ENCODE measurements around the gene LENEP.
A peak's percentile ranks its signal among the peaks of the same experiment; 100 is the strongest.

LENEP gene

GRCh38 chr1:154993572-154994268 lies at the start of gene LENEP:
Gene LENEP (plus strand): TSS chr1:154993586. CDS start chr1:154993608, 22 bp downstream.
- DNase-seq: no peak

DNA sequence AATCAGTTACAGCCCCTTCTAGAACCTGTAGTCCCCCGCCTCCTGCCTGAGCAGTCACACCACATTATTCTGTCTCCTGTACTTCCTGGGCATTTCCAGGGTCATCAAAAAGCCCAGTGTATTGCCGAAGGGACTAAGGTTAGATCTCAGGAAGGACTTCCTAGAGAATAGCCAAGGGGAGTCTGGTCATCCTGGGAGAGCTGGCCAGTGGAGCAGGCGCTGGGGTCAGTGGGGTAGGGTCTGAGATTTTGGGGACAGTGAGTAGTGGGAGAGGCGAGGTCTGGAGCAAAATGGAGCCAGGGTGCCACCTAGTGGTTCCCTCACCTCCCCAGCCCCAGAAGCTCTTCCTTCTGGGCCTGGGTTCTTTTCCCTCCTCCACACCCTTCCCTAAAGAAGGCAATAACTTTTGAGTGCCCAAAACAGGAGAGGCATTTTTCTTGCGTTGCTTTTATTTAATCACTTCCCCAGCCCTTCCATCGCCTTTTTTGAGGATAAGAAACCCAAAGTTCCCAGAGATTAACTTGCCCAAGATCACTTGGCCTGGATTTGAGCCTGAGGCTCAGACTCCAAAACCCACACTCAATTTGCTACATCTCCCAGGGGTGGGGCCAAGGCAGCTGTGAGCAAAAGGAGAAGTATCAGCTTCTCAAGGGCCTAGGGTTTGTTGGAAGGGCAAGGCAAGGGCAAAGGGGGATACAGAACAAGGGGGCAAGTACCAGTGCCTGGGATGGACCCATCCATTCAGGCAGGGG lies 49.6 kb upstream of the LENEP start:
- DNase-seq: peak in 11 of 51 donors; percentile 9 to 30 (median 18)

DNA sequence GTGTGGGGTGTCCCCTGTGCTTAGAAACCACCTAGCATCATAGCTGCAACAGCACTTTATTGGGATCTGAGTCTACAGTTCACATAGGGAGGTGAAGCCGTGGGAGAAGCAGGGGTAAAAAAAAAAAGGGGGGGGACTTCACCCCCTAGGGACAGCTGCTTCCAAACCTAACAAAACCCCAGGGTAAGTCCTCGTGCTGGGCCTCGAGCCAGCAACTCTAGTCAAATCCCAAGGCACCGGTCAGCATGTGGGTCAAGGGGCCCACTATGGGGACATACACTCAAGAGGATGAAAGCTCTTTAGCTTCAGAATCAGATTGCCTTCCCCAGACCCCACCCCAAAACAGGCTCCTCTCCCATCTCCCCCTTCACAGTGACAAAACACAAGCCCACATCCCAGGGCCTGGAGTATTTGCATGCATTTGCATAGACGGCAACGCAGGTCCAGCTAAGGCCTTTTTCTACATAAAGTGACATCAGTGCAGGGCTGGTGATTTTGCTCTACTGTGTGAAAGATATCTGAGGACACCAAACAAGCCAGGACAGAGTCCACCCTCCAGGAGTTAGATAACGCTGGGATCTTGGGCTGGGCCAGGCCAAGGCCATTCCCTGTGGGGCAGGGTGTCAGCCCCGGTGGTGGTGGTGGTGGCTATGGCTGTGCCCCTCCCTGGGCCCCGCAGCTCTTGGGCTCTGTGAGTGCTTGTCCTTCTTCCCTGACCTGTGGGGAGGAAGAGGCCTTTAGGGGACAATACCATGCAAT lies 48.8 kb upstream of the LENEP start:
- DNase-seq: no peak

GRCh38 chr1:154945160-154945961 lies 48.0 kb upstream of the LENEP start:
- DNase-seq: no peak

DNA sequence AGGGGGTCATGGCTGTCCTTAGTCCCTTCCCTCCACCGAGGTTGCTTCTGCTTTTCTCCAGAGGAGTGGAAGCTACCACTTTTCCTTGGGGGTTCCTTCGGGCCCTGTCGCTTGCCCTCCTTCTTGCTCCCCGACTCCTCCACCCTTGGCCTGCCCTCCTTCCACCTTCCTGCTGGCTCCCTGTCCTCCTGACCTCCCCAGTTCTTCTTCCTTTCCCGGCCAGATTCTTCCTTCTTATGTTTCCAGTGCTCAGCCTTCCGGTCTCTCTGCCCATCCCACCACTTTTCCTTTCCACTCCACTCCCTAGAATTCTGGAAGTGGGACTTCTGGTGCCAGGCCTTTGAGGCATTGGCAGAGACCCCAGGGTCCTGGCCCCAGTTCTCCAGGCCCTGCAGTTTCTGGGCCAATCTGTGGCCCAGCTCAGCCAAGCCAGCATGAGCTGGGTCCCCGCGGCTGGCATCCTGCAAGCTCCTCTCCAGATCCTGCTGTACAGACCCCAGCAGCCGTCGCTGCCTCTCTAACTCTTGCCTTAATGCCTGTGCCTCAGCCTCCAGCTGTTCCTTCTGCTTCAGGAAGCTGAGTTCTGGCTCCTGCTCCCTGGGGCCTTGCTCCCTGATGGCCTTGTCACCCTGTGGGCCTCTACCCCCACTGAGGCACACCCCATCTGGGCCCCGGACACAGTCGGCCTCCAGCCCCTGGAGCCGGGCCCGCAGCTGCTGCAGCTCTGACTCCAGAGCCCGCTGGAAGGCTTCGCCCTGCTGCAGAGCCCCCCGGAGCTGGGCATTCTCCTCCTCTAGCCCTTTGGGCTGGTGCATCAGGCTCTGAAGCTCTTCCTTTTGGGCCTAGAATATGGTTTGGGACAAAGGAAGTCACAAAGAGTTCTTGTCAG lies 47.2 kb upstream of the LENEP start:
- DNase-seq: peak in 18 of 51 donors; percentile 9 to 58 (median 32)

DNA sequence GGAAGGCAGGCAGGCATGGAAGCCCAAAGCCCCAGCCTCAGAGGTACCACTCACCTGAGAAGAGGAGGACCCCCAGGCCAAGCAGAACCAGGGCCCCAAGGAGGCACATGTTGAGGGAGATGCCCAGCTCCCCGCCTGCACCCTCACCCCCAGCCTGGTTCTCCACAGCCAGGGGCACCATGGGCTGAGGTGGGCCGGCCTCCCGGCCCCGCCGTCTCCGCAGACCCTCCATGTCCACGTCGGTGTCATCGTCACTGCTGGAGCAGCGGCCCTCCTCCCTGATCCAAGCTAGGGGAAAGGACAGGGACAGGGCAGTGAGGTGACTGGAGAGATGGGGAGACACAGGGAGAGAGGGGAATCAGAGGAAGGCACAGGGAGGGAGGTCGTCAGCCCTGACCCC lies 45.3 kb upstream of the LENEP start:
- no peak for DNase-seq

GRCh38 chr1:154951901-154952657 lies 41.3 kb upstream of the LENEP start:
- DNase-seq: peak in 1 of 51 donors; percentile 13

DNA sequence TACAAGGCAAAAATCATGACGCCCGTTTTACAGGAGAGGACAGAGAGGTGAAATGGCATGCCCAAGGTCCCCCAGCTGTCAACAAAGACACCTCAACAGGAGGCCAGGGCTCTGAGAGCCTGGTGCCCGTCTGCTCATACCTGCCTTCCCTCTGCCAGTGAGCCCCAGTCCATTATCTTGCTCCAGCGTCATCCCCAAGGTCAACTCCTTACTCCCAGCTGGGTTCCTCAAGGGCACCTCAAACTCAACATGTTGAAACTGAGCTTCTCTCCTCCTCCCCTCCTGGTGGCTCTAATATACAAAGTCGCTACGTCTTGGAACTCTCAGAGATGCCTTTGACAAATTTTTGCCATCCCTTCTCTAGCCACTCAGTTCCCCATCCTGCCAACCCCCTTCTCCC lies 40.7 kb upstream of the LENEP start:
- DNase-seq: no peak

DNA sequence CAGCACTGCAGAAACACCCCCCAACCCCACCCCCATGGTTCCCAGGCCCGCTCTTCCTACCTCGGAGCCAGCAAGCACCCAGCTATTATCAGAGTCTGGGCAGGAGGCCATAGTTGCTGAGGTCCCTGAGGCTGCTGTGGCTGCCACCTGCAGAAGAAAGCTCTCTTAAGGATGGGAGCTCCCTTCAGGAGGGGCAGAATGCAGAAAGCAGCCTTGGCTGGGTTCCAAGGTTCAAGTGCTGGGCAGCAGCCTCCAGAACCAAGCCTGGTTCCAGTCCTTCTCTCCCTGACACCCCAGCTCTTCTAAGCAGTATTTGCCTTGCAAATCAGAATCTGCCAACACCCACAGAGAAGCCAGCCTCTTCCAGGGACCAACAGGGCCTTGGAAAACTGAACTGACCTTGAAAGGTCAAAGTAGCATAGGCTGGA lies 39.8 kb upstream of the LENEP start:
- DNase-seq: peak in 13 of 51 donors; percentile 12 to 55 (median 29)

GRCh38 chr1:154954541-154954940 lies 38.8 kb upstream of the LENEP start:
- no peak for DNase-seq

DNA sequence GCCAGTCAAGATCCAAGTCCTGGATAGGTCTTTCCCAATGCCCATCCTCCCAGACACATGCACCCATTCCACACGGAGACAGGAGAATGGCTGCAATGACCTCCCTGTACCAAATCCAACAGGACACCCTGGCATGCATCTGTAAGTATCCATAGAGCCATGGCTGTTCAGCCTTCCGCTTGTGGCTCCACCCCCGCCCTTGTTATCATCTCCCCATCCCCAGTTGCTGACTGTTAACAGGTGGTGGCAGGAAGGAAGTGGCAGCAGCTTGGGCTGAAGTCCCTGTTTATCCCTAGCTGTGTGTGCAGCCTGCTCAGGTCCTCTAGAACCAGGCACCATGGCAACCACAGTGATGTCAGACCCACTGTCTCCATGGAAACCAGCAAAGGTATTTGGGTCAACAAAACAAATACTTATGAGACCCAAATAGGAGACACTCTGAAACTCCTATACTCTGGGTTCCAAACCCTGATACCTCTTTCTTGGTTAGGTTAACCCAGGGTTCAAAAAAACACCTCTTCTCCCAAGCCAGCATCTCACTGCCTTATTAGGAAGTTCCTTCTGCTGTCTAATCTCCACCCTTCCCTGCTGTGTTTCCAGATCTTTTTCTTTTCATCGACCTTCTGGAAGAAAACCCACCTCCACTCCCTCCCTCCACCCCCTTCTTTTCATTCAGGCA lies 38.2 kb upstream of the LENEP start:
- peak in 37 of 51 donors; percentile 20 to 88 (median 57) for DNase-seq

GRCh38 chr1:154955718-154956543 lies 37.5 kb upstream of the LENEP start, which contains the start of gene PBXIP1:
Gene PBXIP1 (minus strand): TSS chr1:154956099. CDS start chr1:154953721, 2,378 bp downstream.
- peak in 48 of 51 donors; percentile 18 to 93 (median 70) for DNase-seq

- DNase-seq: peak in 30 of 51 donors; percentile 8 to 78 (median 40)
Observed at GRCh38 chr1:154956544-154956941, 36.8 kb upstream of the LENEP start.

GRCh38 chr1:154957091-154957657 lies 36.2 kb upstream of the LENEP start:
- peak in 7 of 51 donors; percentile 17 to 40 (median 29) for DNase-seq

- DNase-seq: no peak
Observed at GRCh38 chr1:154958036-154958435, 35.4 kb upstream of the LENEP start.

GRCh38 chr1:154958681-154959425 lies 34.5 kb upstream of the LENEP start:
- no peak for DNase-seq

DNA sequence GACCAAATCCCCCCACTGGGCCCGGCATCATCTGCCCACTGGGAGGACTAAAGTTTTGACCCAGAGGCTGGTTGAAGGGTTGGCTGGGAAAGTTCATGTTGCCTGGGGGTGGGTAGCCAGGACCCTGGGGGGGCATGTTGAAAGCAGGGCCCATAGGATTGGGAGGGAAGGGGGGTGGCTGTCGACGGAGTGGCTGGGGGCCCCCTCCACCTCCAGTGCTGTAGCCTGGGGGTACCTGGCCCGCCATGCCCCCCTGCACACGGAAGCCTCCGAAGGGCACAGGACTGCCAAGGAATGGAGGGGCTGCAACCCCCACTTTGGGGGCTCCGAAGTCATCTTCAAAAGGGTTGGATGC lies 34.0 kb upstream of the LENEP start:
- DNase-seq: no peak
